ENCODE data around the gene ELL2. TPM values are rescaled to one million over a fixed set of nuclear protein-coding genes. Genes with fewer than 3 reads are reported as not detected.

Gene ELL2
- total RNA-seq, 1 experiment from 2014 or later, result 27.5 TPM

DNA sequence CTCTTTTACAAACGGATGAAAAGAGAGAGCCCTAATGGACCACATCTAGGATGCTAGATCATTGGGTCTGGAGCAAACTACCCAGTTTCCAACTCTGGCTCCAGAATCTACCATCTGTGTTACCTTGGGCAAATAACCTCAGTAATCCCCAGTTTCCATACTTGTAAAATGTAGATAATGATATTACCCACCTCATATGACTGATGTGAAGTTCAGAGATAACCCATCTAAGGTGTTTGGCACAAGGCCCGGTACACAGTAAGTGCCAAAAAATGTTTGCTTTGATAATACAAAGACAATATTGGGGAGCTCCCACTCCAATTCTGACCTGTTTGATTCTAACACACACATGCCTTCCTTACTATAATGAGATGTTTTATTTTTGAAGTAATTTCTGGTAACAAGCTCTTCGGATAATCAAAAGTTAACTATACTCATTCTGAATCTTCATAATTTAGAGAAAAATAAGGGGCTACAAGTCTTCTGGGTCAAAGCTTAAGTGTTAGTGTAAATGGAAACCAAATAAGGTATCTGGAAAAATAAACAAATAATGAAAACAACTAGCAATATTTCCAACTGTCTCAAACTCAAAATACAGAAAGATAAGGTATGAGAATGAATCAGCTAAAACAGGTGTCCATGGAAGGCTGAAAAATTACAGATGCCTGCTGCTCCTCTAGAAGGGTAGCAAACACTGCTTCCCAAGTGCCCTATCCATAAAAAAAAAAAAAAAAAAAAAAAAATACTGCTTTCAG, 30.4 kb downstream of the ELL2 start:
- Histone ChIP-seq H2AFZ (ENCODE audit: low read length) (no peak overlapping the region), H2BK120ac (ENCODE audit: low read depth, low read length, poor library complexity, severe bottlenecking) (no peak overlapping the region), H3K27me3 (ENCODE audit: insufficient read depth, low read length) (no peaks in the 10 kb centered on the region), H3K79me1 (ENCODE audit: insufficient read depth, low read depth, low read length, poor library complexity, severe bottlenecking) (no peaks in the 10 kb centered on the region), H3K27ac (ENCODE audit: insufficient read length, low read depth, low read length) (no peak overlapping the region), H4K8ac (replicated peaks; ENCODE audit: insufficient read length, low read depth, low read length) (no peak overlapping the region), H4K91ac (ENCODE audit: insufficient read length, low read depth, low read length) (no peak overlapping the region), H2BK15ac (ENCODE audit: low read depth, low read length) (no peak overlapping the region), H3K56ac (ENCODE audit: insufficient read length, low read depth, low read length) (no peak overlapping the region), H3K23ac (ENCODE audit: insufficient read length, low read depth, low read length) (no peak overlapping the region), H3K9ac (ENCODE audit: extremely low read depth, insufficient read length, low read length) (no peak overlapping the region), H3K18ac (ENCODE audit: insufficient read length, low read depth, low read length) (no peak overlapping the region), H3T11ph (ENCODE audit: low read length) (no peak overlapping the region), H3K79me2 (ENCODE audit: insufficient read depth, low read length) (no peaks in the 10 kb centered on the region), H4K5ac (ENCODE audit: insufficient read length, low read depth, low read length) (no peak overlapping the region), H2BK20ac (ENCODE audit: low read depth, low read length, poor library complexity, severe bottlenecking) (no peak overlapping the region), H2BK12ac (ENCODE audit: insufficient read length, low read depth, low read length) (no peak overlapping the region), H4K20me1 (ENCODE audit: control insufficient read depth, insufficient read depth, insufficient read length) (no peaks in the 10 kb centered on the region), H3K4me2 (ENCODE audit: insufficient read depth, insufficient read length, low read length) (no peak overlapping the region), H2AK5ac (ENCODE audit: insufficient read length, low read length) (no peak overlapping the region), H3K9me3 (ENCODE audit: control insufficient read depth, low read depth, low read length) (no peaks in the 10 kb centered on the region), H3K4ac (ENCODE audit: low read depth, low read length) (no peak overlapping the region), H3K4me1 (ENCODE audit: insufficient read depth, low read length) (no peaks in the 10 kb centered on the region), H3K14ac (ENCODE audit: insufficient read depth, low read length) (no peak overlapping the region), H2BK5ac (ENCODE audit: insufficient read length, low read length) (no peak overlapping the region), H3K23me2 (ENCODE audit: insufficient read length, low read depth, low read length, poor library complexity, severe bottlenecking) (no peaks in the 10 kb centered on the region)
- no peak overlapping the region; a peak in 1 of 7 replicates for H3K27ac Mint-ChIP-seq
- H3K4me3 Mint-ChIP-seq, result no peak overlapping the region
- H3K9me3 Mint-ChIP-seq, result no peaks in the 10 kb centered on the region
- no CpG with 5 or more reads among the region's 3 CpGs for WGBS (ENCODE audit: extremely low coverage, insufficient read length, low lambda C conversion rate)
- no peak for DNase-seq
- TF ChIP-seq, protein P1, sequence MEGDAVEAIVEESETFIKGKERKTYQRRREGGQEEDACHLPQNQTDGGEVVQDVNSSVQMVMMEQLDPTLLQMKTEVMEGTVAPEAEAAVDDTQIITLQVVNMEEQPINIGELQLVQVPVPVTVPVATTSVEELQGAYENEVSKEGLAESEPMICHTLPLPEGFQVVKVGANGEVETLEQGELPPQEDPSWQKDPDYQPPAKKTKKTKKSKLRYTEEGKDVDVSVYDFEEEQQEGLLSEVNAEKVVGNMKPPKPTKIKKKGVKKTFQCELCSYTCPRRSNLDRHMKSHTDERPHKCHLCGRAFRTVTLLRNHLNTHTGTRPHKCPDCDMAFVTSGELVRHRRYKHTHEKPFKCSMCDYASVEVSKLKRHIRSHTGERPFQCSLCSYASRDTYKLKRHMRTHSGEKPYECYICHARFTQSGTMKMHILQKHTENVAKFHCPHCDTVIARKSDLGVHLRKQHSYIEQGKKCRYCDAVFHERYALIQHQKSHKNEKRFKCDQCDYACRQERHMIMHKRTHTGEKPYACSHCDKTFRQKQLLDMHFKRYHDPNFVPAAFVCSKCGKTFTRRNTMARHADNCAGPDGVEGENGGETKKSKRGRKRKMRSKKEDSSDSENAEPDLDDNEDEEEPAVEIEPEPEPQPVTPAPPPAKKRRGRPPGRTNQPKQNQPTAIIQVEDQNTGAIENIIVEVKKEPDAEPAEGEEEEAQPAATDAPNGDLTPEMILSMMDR (conservative IDR thresholded peaks at IDR 0.05), result no peak
- peaks cover 0 to 3% (median 0%) of the 10 kb centered on the region in 3 experiments; a peak in 1 of 7 replicates for H3K36me3 Mint-ChIP-seq (ENCODE audit: insufficient read depth in 1 of 3, low read depth in 3 of 3)
- peaks cover 13 to 14% of the 10 kb centered on the region in 2 experiments for H3K4me1 Mint-ChIP-seq
- no peaks in the 10 kb centered on the region for H3K27me3 Mint-ChIP-seq (ENCODE audit: low read depth)
